HG03342 (cell line): ENCODE measurements around the gene FREM1.

Source experiments
- ATAC-seq: cut with Tn5 transposase; IDR thresholded peaks from one replicate; pipeline ENCODE4 v1.9.1; 2021; ENCODE audit warnings: mild to moderate bottlenecking, moderate library complexity; ENCODE audit not compliant: unreplicated experiment

The FREM1 gene

DNA sequence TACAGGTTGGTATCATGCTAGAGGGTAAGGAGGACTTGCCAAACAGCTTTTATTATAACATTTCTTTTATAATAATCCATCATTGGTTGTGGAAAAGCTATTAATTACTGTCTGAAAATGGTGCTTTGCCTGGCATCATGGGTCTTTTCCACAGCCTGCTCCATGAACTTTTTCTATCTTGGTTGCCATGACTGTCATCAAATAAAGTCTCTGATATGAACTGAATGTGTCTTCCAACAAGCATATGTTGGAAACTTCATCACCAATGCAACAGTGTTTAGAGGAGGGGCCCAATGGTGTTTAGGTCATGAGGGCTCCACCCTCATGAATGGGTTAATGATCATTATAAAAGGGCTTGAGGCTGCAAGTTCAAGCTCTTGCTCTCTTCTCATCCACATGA lies 81.0 kb downstream of the FREM1 start:
- ATAC-seq: no peak

GRCh38 chr9:14827805-14828204 lies 82.4 kb downstream of the FREM1 start:
- ATAC-seq: no peak

- no peak for ATAC-seq
These were observed 85.7 kb downstream of the FREM1 start for GRCh38 chr9:14824481-14824880.

- no peak for ATAC-seq
These were observed 86.4 kb downstream of the FREM1 start for GRCh38 chr9:14823800-14824199.

DNA sequence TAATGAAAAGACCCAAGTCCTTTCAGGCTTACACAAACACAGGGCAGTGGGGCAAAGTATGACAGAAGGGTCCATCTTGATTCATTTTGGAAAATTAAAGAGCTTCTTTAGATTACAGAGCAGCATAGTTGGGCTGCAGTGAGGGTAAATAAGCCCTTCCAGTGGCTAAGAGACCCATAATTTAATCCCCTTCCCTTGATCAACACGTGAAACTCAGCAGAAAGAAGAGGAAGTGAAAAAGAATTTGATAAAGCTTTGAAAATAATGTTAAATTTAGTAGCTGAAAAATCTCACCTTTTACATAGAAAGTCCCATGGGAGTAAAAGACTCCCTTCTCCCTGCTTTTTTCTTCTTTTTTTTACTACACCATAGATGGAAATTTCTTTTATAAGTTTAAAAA lies 87.6 kb downstream of the FREM1 start:
- ATAC-seq: no peak

DNA sequence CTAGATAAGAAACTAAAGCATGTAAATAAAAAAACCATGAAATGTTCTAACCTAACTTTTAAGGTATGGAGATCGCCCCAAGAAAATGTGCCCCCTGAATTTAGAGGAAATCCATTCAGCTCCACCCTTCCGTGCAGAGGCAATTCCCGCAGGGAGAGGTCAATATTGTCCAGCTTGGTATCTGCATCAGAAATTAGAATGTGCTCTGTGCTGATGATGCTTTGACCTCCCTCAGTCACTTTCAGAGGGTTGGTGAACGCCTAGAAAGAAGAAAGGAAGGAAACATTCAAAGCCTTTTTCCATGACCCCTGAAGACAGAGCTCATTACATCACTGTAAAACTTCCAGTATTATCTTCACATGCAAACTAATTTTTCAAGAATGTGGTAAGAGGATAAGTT lies 91.0 kb downstream of the FREM1 start:
- no peak for ATAC-seq

GRCh38 chr9:14814249-14814628 lies 96.0 kb downstream of the FREM1 start:
- ATAC-seq: no peak

GRCh38 chr9:14813336-14814248 lies 96.6 kb downstream of the FREM1 start:
- ATAC-seq: no peak

DNA sequence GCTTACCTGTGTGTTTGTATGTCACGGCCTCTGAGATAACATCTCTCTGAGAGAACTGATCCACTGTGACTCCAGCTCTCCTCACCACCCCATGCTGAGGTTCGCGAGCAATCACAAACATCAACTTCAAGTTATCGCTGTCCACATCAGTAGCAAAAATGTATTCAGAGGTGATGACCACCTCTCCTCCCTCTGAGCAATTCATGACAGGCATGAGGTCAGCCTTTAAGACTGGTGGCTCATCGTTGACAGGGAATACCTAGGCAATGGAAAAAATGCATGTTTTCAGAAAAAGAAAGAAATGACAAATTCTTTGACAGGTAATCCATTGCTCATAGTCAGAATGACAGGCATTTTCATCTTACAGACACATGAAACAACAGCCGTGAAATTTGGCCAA lies 97.4 kb downstream of the FREM1 start:
- ATAC-seq: no peak

GRCh38 chr9:14811844-14812243 lies 98.4 kb downstream of the FREM1 start:
- no peak for ATAC-seq

GRCh38 chr9:14806941-14807520 lies 103.2 kb downstream of the FREM1 start:
- no peak for ATAC-seq

- ATAC-seq: no peak
These were observed 111.2 kb downstream of the FREM1 start for GRCh38 chr9:14799030-14799429.

DNA sequence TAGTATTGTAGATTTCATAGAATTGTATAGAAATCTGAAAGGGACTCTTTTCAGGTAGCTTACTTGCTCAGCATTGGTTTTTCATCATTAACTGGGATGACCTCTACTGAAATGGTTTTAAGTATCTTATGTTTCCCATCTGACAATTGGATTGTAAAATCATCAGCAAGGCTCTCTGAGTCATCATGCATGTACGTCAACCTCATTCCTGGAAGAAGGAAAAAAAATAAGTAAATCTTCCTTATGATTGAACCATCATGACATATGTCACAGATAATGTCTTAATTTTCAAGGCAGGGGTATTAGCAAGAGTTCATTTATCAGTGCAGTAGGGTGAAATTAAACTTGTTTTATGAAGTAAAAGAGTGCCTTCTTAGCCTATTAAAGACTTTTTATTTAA lies 112.8 kb downstream of the FREM1 start:
- no peak for ATAC-seq

GRCh38 chr9:14793389-14793788 lies 116.8 kb downstream of the FREM1 start:
- no peak for ATAC-seq

DNA sequence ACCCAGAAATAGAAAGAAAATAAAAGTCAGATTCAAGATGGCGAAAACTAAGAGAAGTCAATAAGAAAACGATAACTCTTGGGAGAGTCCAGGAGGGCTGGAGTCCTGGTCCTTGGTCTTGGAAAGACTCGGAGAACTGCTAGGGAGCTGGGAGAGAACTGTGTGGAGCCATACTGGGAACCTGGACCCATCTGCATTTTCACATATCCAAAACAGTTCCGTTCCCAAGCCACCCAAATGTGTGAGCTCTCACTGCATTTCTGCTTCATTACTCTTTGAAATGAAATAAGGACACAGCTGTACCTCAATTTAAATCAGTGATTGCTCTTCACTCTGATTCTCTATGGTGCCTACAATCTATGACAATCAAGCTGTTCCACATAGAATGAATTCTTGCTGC lies 119.6 kb downstream of the FREM1 start:
- no peak for ATAC-seq

- ATAC-seq: no peak
These were observed 121.4 kb downstream of the FREM1 start for GRCh38 chr9:14788846-14789245.

DNA sequence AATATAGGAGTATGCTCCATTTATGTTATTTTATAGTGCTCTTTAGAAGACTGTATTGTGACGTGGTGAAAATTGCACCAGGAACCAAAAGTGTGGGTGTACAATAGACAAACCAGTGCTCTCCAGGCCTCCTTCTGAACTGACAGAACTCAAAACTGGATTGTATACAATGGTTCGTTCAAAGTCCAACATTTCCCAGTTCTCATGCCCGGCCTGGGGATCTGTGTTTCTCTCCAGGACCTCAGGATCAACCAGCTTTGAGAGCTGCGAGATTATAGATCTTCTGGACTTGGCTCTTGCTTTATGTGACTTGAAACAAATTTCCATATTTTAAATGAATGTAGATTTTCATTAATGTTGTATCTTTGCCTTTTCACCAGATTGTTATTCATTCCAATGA lies 126.9 kb downstream of the FREM1 start:
- no peak for ATAC-seq

- ATAC-seq: no peak
These were observed 127.8 kb downstream of the FREM1 start for GRCh38 chr9:14782286-14783051.

GRCh38 chr9:14780693-14781092 lies 129.5 kb downstream of the FREM1 start:
- ATAC-seq: no peak

DNA sequence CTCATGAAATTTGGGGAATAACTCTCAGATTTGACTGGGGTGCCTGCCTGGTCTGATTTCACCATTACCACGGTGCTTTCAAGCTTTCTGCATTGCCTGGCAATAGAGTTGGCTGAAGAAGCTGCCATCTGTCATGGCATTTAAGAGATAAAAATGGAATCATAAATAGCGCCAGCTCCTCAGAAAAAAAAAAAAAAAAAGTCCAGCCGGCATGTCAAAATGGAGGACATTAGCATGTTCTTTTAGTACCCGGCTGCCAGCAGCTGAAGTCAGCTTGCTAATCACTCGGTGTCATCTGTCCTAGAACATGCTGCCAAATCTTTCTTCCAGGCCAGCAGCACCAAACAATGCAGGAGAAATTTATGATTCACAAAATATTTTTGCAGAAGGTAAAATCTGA lies 130.0 kb downstream of the FREM1 start:
- no peak for ATAC-seq

- ATAC-seq: no peak
These were observed 130.6 kb downstream of the FREM1 start for GRCh38 chr9:14779566-14780022.

DNA sequence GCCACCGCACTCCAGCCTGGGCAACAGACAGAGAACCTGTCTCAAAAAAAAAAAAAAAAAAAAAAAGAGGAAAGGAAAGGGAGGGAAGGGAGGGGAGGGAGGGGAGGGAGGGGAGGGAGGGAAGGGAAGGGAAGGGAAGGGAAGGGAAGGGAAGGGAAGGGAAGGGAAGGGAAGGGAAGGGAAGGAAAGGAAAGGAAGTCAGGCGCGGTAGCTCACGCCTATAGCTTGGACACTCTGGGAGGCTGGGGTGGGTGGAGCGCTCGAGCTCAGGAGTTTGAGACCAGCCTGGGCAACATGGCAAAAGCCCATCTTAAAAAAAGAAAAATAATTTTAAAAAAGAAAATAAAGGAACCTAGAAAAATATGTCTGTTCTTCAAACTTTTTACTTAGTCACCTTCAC lies 131.7 kb downstream of the FREM1 start:
- ATAC-seq: no peak
